Lung (tissue), 12 donors: ENCODE measurements around the gene MAGI2. TPM values are rescaled to one million over a fixed set of nuclear protein-coding genes. Genes with fewer than 3 reads are reported as not detected.

Source experiments
- ATAC-seq: fragments of 200-7000 bp; cut with Tn5 transposase; one replicate; pipeline ENCODE4 v1.9.1; 2020; ENCODE audit warnings: moderate number of reproducible peaks; ENCODE audit not compliant: insufficient read depth, low FRiP score
- DNase-seq, 3 donors: peaks; one replicate each; pipeline ENCODE4 v3.0.0-alpha.2; 2013 to 2017
- H3K27ac ChIP-seq, 2 donors: one replicate each; pipeline ENCODE4 v1.5.1; 2013; ENCODE audit warnings: mild to moderate bottlenecking in 2 of 2, moderate library complexity in 2 of 2, control low read depth in 1 of 2, inconsistent platforms in 1 of 2, low read depth in 1 of 2, low read length in 1 of 2
- H3K27me3 ChIP-seq, 3 donors: one replicate each; pipeline ENCODE4 v1.5.1; 2013; ENCODE audit warnings: low read length in 2 of 3; ENCODE audit not compliant: control insufficient read depth in 3 of 3, insufficient read depth in 3 of 3
- H3K36me3 ChIP-seq, 4 donors: one replicate each; pipeline ENCODE4 v1.5.1; 2013; ENCODE audit warnings: low read length in 4 of 4, mild to moderate bottlenecking in 1 of 4, moderate library complexity in 1 of 4; ENCODE audit not compliant: control insufficient read depth in 4 of 4, insufficient read depth in 4 of 4
- H3K4me1 ChIP-seq, 5 donors: one replicate each; pipeline ENCODE4 v1.5.1; 2013; ENCODE audit warnings: low read length in 5 of 5, mild to moderate bottlenecking in 2 of 5, moderate library complexity in 1 of 5; ENCODE audit not compliant: control insufficient read depth in 5 of 5, insufficient read depth in 5 of 5
- H3K4me3 ChIP-seq: one replicate; pipeline ENCODE4 v1.5.1; 2013; ENCODE audit warnings: mild to moderate bottlenecking, control low read depth, moderate library complexity
- H3K9ac ChIP-seq, 2 donors: one replicate each; pipeline ENCODE4 v1.5.1; 2013; ENCODE audit warnings: low read length in 2 of 2, control low read depth in 1 of 2; ENCODE audit not compliant: insufficient read depth in 1 of 2
- H3K9me3 ChIP-seq, 4 donors: one replicate each; pipeline ENCODE4 v1.5.1; 2013; ENCODE audit warnings: low read length in 3 of 4, mild to moderate bottlenecking in 1 of 4, moderate library complexity in 1 of 4; ENCODE audit not compliant: control insufficient read depth in 4 of 4, insufficient read depth in 3 of 4
- CTCF ChIP-seq: IDR thresholded peaks from 2 replicates; pipeline ENCODE4 v1.5.1; 2012; ENCODE audit warnings: mild to moderate bottlenecking; ENCODE audit errors: control extremely low read depth, extremely low read depth
- WGBS, 2 donors: extraction: QIAGEN DNeasy Blood & Tissue Kit; methylation state at CpG; one replicate each; pipeline ENCODE4 v1.1.7; 2013; 5-methylcytosine and 5-hydroxymethylcytosine counted together
- polyA plus RNA-seq, 2 donors: library from polyadenylated mRNA; stranded (reverse); fragments of 200-250 nt; gene quantifications; one replicate each; pipeline ENCODE4 v1.2.1, GENCODE V29; 2013
- total RNA-seq, 2 donors: library from RNA; depleted of rRNA in 1 of 2; stranded (reverse); fragments of >200 nt in 1 of 2; gene quantifications; one replicate each; pipeline ENCODE4 v1.2.1, GENCODE V29; 2014 to 2021
- donor health status: control.
- donor health status: control.
- donor health status: Bipolar disorder and iron deficiency.
- donor health status: healthy.
- donor health status: DM: yes; HTN: yes; CAD: no.

The MAGI2 gene
- total and polyA plus RNA-seq, 4 donors = 0.94 to 18.0 (median 5.3) TPM

GRCh38 chr7:79216236-79216635, 237.2 kb downstream of the MAGI2 start:
- no peak for TF ChIP-seq CTCF

DNA sequence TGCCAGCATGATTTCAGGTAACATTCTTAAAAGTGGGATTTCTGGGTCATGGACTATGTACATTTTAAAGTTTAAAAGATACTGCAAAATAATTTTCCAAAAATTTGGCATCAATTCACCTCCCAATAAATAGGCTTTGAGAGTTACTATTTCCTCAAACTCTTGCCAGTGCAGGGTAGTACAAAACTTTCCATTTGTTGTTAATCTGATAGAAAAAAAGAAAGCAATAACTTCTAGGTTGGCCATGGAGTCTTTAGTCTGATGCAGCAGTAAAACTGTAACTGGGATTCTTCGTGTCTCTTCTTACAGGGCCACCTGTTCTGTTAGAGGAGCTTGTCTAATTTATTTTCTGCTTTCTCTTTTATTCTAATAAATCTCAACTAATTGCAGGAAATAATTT, 241.1 kb downstream of the MAGI2 start:
- H3K9ac ChIP-seq = no peak overlapping the region
- H3K36me3 ChIP-seq = no peaks in the 10 kb centered on the region
- no peaks in the 10 kb centered on the region for H3K27me3 ChIP-seq
- peaks cover 0 to 1% (median 0%) of the 10 kb centered on the region in 5 donors for H3K4me1 ChIP-seq
- no peak for ATAC-seq
- TF ChIP-seq CTCF = no peak
- 87 to 88% methylated on average over 1 of the region's 1 CpG for WGBS, 2 donors
- H3K9me3 ChIP-seq = no peaks in the 10 kb centered on the region
- H3K4me3 ChIP-seq = no peak overlapping the region
- no peak for DNase-seq
- H3K27ac ChIP-seq = no peak overlapping the region

More at GRCh38 chr7:79216236-79216635, 237.2 kb downstream of the MAGI2 start:
- H3K4me3 ChIP-seq = no peak overlapping the region
- 86 to 90% methylated on average over 4 of the region's 4 CpGs for WGBS, 2 donors
- ATAC-seq = no peak
- no peaks in the 10 kb centered on the region for H3K36me3 ChIP-seq
- H3K27me3 ChIP-seq = no peaks in the 10 kb centered on the region
- H3K9ac ChIP-seq = no peak overlapping the region
- no peak for DNase-seq
- H3K27ac ChIP-seq = no peak overlapping the region
- no peaks in the 10 kb centered on the region for H3K9me3 ChIP-seq
- H3K4me1 ChIP-seq = peaks cover 0 to 1% (median 0%) of the 10 kb centered on the region in 5 donors

DNA sequence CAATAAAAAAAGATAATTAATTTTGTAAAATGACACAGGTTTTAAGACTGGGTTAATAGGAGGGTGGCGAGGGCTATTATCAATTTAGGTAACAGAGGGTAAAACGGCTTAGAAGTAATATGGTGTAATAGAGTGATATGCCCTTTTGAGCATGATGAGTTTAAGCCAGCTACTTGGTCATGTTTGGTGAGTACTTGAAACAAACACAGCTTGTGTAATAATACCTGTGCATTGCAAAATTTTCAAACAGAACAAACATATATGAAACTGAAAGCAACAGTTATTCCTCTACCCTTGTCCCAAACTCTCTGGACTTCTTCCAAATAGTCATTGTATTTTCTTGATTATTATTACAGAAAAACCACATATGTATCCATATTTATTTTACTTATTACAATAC, 241.7 kb downstream of the MAGI2 start:
- DNase-seq (no peak), ATAC-seq (peak; percentile 58)
- 75 to 86% methylated on average over 2 of the region's 2 CpGs for WGBS, 2 donors
- no peaks in the 10 kb centered on the region for H3K36me3 ChIP-seq
- H3K4me1 ChIP-seq = peaks cover 0 to 1% (median 0%) of the 10 kb centered on the region in 5 donors
- no peaks in the 10 kb centered on the region for H3K27me3 ChIP-seq
- no peak overlapping the region for H3K9ac ChIP-seq
- H3K4me3 ChIP-seq = no peak overlapping the region
- TF ChIP-seq CTCF = no peak
- no peaks in the 10 kb centered on the region for H3K9me3 ChIP-seq
- H3K27ac ChIP-seq = no peak overlapping the region

- Histone ChIP-seq H3K9me3 (peaks cover 0 to 4% (median 0%) of the 10 kb centered on the region in 4 donors), H3K4me3 (no peak overlapping the region), H3K36me3 (no peaks in the 10 kb centered on the region), H3K27me3 (no peaks in the 10 kb centered on the region), H3K27ac (no peak overlapping the region), H3K4me1 (no peaks in the 10 kb centered on the region), H3K9ac (no peak overlapping the region)
- DNase-seq (no peak), ATAC-seq (no peak)
- TF ChIP-seq CTCF = no peak
- 88 to 89% methylated on average over 2 of the region's 2 CpGs for WGBS, 2 donors
Observed at GRCh38 chr7:79199961-79200360, 253.5 kb downstream of the MAGI2 start.
